RWPE1 (cell line): ENCODE measurements around the gene DDX10.

Source experiments
- CTCF ChIA-PET: fragments of 350-600 bp; sonication (Branson Sonifier 250); formaldehyde crosslinking; extraction: SDS; loops from one replicate; lab custom pipeline; 2021; lab: Yijun Ruan, JAX
- POLR2A ChIA-PET: fragments of 400-600 bp; formaldehyde crosslinking; extraction: SDS; loops from one replicate; lab custom pipeline; 2020; ENCODE audit warnings: antibody characterized with exemption; ENCODE audit not compliant: low non-redundant PET; lab: Yijun Ruan, JAX
- DNase-seq: peaks from one replicate; pipeline ENCODE4 v3.0.0; 2012; ENCODE audit warnings: low spot score
- H3K27ac ChIP-seq: fragments of 450-650 bp; 2 replicates; pipeline ENCODE4 v1.5.1; 2017
- CTCF ChIP-seq: fragments of 450-650 bp; conservative IDR thresholded peaks from 2 replicates; pipeline ENCODE4 v1.5.1; 2017; ENCODE audit warnings: low read depth, mild to moderate bottlenecking

The DDX10 gene

GRCh38 chr11:108858622-108859021 is 193.8 kb downstream of the DDX10 start:
- H3K27ac ChIP-seq, result no peak overlapping the region
- POLR2A ChIA-PET, result no interaction called here
- TF ChIP-seq CTCF, result no peak
- CTCF ChIA-PET, result no interaction called here
- no peak for DNase-seq

GRCh38 chr11:108859510-108859909 is 194.6 kb downstream of the DDX10 start:
- ChIA-PET CTCF (no interaction called here), POLR2A (no interaction called here)
- no peak for TF ChIP-seq CTCF
- DNase-seq, result no peak
- H3K27ac ChIP-seq, result no peak overlapping the region

GRCh38 chr11:108863528-108863927 is 198.7 kb downstream of the DDX10 start:
- ChIA-PET POLR2A (no interaction called here), CTCF (no interaction called here)
- no peak for TF ChIP-seq CTCF
- DNase-seq, result no peak
- no peak overlapping the region for H3K27ac ChIP-seq

- ChIA-PET CTCF (no interaction called here), POLR2A (no interaction called here)
- H3K27ac ChIP-seq, result no peak overlapping the region
- TF ChIP-seq CTCF, result no peak
- DNase-seq, result no peak
Measured at GRCh38 chr11:108865406-108865805, 200.5 kb downstream of the DDX10 start.

GRCh38 chr11:108866781-108867180 is 201.9 kb downstream of the DDX10 start:
- no peak overlapping the region for H3K27ac ChIP-seq
- POLR2A ChIA-PET, result no interaction called here
- DNase-seq, result no peak
- no peak for TF ChIP-seq CTCF
- CTCF ChIA-PET, result no interaction called here

- no peak overlapping the region for H3K27ac ChIP-seq
- CTCF ChIA-PET, result interaction anchor here (0.8 to 1.2 kb wide), 2 partner anchors 19 to 172 kb away, joined by 3 to 6 read pairs; no protein-coding TSS in a partner anchor
- no peak for DNase-seq
- TF ChIP-seq CTCF, result no peak
- POLR2A ChIA-PET, result interaction anchor here (0.6 kb wide), 1 partner anchor 173 kb away, joined by 3 read pairs; no protein-coding TSS in a partner anchor
Measured at GRCh38 chr11:108870373-108871020, 205.6 kb downstream of the DDX10 start.
